ENCODE measurements around the gene ZNF516. TPM values are rescaled to one million over a fixed set of nuclear protein-coding genes. Genes with fewer than 3 reads are reported as not detected.

The ZNF516 gene
- total and polyA plus RNA-seq, 7 donors = 2.1 to 29.9 (median 24.3) TPM

DNA sequence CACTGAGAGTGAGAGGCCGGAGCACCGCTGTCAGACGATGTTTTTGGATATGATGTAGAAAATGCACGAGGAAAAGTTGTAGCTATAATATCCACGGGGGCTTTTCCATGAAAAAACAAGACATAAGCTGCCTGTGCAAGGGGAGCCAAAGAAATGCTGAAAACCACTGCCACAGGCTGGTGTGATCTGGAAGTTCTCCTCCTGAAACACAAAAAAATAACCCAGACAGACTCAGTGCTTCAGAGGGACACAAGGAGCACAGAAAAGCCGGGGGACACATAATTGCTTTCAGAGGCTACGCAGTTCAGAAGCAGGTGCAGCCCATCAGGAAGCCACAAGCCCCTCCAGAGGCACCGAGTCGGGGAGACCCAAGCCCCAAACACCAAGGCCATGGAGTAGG, 98.2 kb downstream of the ZNF516 start:
- Histone ChIP-seq H3K27ac (no peak overlapping the region), H3K4me1 (peaks cover 0 to 22% (median 4%) of the 10 kb centered on the region in 4 donors), H3K27me3 (no peaks in the 10 kb centered on the region), H3K4me3 (no peak overlapping the region), H3K9me3 (no peaks in the 10 kb centered on the region), H3K36me3 (no peaks in the 10 kb centered on the region)
- TF ChIP-seq POLR2A (IDR thresholded peaks at IDR 0.05) (no peak), POLR2AphosphoS5 (IDR thresholded peaks at IDR 0.05) (no peak), EP300 (IDR thresholded peaks at IDR 0.05) (no peak)
- TF ChIP-seq, protein P1, sequence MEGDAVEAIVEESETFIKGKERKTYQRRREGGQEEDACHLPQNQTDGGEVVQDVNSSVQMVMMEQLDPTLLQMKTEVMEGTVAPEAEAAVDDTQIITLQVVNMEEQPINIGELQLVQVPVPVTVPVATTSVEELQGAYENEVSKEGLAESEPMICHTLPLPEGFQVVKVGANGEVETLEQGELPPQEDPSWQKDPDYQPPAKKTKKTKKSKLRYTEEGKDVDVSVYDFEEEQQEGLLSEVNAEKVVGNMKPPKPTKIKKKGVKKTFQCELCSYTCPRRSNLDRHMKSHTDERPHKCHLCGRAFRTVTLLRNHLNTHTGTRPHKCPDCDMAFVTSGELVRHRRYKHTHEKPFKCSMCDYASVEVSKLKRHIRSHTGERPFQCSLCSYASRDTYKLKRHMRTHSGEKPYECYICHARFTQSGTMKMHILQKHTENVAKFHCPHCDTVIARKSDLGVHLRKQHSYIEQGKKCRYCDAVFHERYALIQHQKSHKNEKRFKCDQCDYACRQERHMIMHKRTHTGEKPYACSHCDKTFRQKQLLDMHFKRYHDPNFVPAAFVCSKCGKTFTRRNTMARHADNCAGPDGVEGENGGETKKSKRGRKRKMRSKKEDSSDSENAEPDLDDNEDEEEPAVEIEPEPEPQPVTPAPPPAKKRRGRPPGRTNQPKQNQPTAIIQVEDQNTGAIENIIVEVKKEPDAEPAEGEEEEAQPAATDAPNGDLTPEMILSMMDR (IDR thresholded peaks at IDR 0.05) = no peak
- DNase-seq = peak; percentile 25
- 79 to 87% methylated on average over 9 of the region's 9 CpGs for WGBS, 2 donors
- intact Hi-C loops (cut with DNase I) = loop anchor here (5.0 kb wide), 1 partner anchor 101 kb away; the partner anchor contains the start of gene ZNF516

DNA sequence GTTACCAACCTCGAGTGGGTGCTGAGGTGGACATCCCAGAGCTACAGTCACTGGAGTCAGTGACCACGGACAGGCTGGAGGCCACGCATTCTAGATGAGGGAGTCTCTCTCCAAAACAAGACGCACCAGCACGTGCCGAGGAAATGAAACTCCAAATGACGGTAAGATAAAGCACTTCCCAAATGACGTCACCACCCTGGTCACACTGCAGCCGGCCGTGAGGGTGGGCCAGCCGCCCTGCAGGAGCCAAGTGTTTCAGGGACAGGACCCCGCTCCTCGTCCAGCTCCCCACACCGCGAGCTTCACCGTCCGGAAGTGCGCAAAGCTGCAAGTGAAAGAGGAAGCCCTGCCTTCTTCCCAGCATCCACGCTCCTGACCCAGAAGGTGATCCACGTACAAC, 99.4 kb downstream of the ZNF516 start:
- TF ChIP-seq, protein P1 (IDR thresholded peaks at IDR 0.05) = no peak
- no peak for TF ChIP-seq POLR2AphosphoS5 (IDR thresholded peaks at IDR 0.05)
- TF ChIP-seq EP300 (IDR thresholded peaks at IDR 0.05) = no peak
- TF ChIP-seq POLR2A (IDR thresholded peaks at IDR 0.05) = no peak
- intact Hi-C loops (cut with DNase I) = loop anchor here (5.0 kb wide), 1 partner anchor 102 kb away; the partner anchor contains the start of gene ZNF516
- H3K4me3 ChIP-seq = no peak overlapping the region
- no peak for DNase-seq
- 91 to 92% methylated on average over 20 of the region's 20 CpGs for WGBS, 2 donors
- no peaks in the 10 kb centered on the region for H3K36me3 ChIP-seq
- H3K27ac ChIP-seq = no peak overlapping the region
- no peaks in the 10 kb centered on the region for H3K9me3 ChIP-seq
- H3K27me3 ChIP-seq = no peaks in the 10 kb centered on the region
- peaks cover 0 to 16% (median 5%) of the 10 kb centered on the region in 4 donors for H3K4me1 ChIP-seq

DNA sequence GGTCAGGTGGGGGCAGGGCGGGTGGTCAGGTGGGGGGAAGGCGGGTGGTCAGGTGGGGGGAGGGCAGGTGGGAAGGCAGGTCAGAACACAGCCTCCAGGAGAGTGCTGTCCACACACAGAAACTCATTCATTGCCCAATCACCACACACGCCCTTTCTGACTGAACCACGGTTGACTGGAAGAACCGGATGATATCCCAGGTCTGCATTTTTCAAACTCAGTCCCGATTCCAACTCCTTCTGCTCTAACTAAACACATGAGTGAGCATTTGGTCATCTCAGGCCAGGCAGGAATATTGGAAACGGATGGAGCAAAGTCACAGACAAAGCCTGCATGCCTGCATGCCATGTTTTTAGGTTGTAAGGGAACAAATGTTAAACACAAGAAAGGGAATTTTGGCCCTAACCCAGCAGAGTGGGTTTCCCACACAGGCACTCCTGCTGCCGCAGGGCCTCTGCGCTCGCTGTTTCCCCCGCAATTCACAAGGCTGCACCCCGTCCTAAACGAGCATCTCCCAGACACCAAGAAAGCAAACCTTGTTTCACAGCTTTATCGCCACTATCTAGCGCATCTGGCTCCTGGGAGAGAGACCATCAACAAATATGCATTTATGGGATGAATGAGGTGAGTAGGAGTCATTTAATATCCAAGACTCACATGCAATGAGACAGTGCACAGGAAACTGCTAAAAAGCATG, 100.1 kb downstream of the ZNF516 start:
- Histone ChIP-seq H3K4me1 (peaks cover 0 to 23% (median 12%) of the 10 kb centered on the region in 4 donors), H3K27me3 (no peaks in the 10 kb centered on the region), H3K9me3 (no peaks in the 10 kb centered on the region), H3K36me3 (no peaks in the 10 kb centered on the region), H3K4me3 (no peak overlapping the region), H3K27ac (no peak overlapping the region)
- 77 to 80% methylated on average over 15 of the region's 15 CpGs for WGBS, 2 donors
- no peak for TF ChIP-seq POLR2A (IDR thresholded peaks at IDR 0.05)
- no peak for TF ChIP-seq EP300 (IDR thresholded peaks at IDR 0.05)
- TF ChIP-seq, protein P1 (IDR thresholded peaks at IDR 0.05) = no peak
- TF ChIP-seq POLR2AphosphoS5 (IDR thresholded peaks at IDR 0.05) = no peak
- peak; percentile 38 for DNase-seq
- intact Hi-C loops (cut with DNase I) = loop anchor here (5.0 kb wide), 1 partner anchor 102 kb away; the partner anchor contains the start of gene ZNF516

DNA sequence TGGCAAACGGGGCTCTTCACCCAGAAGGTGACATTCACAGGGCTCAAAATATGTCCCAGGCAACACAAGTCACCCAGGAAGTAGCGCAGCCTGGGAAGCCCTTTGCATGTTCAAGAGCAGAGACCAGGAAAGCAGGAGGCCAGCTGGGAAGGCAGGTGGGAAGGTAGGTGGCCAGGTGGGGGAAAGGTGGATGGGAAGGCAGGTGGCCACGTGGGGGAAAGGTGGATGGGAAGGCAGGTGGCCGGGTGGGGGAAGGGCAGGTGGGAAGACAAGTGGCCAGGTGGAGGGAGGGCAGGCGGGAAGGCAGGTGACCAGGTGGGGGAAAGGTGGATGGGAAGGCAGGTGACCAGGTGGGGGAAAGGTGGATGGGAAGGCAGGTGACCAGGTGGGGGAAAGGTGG, 102.7 kb downstream of the ZNF516 start:
- peak; percentile 42 for DNase-seq
- no peaks in the 10 kb centered on the region for H3K27me3 ChIP-seq
- TF ChIP-seq POLR2A (IDR thresholded peaks at IDR 0.05) (no peak), POLR2AphosphoS5 (IDR thresholded peaks at IDR 0.05) (no peak), EP300 (IDR thresholded peaks at IDR 0.05) (no peak)
- TF ChIP-seq, protein P1 (IDR thresholded peaks at IDR 0.05) = no peak
- H3K4me1 ChIP-seq = peaks cover 0 to 23% (median 20%) of the 10 kb centered on the region in 4 donors
- H3K27ac ChIP-seq = no peak overlapping the region
- intact Hi-C loops (cut with DNase I) = no loop called here
- WGBS, 2 donors = 56 to 85% methylated on average over 5 of the region's 5 CpGs
- H3K4me3 ChIP-seq = no peak overlapping the region
- no peaks in the 10 kb centered on the region for H3K9me3 ChIP-seq
- H3K36me3 ChIP-seq = no peaks in the 10 kb centered on the region

Data from sigmoid colon (tissue), 7 donors.